MG63 (cell line): ENCODE measurements around the gene ACVR1C. TPM values are rescaled to one million over a fixed set of nuclear protein-coding genes. Genes with fewer than 3 reads are reported as not detected.
"Not testable (repeated sequence)": the region's sequence is repeated elsewhere in the genome, so short reads cannot be mapped to it uniquely, and the experiment has no call there.

Source experiments
- DNase-seq: peaks from one replicate; pipeline ENCODE4 v3.0.0-alpha.2; 2020
- H3K27me3 ChIP-seq: fragments of 250-450 bp; sonication (Bioruptor Pico); 2 replicates; pipeline ENCODE4 v1.5.1; 2020; ENCODE audit warnings: mild to moderate bottlenecking, moderate library complexity
- H3K36me3 ChIP-seq: fragments of 250-450 bp; sonication (Bioruptor Pico); 2 replicates; pipeline ENCODE4 v1.5.1; 2020; ENCODE audit warnings: mild to moderate bottlenecking, moderate library complexity
- H3K4me3 ChIP-seq: fragments of 250-450 bp; sonication (Bioruptor Pico); 2 replicates; pipeline ENCODE4 v1.5.1; 2020; ENCODE audit warnings: mild to moderate bottlenecking, moderate library complexity
- H3K9me3 ChIP-seq: fragments of 250-450 bp; sonication (Bioruptor Pico); 2 replicates; pipeline ENCODE4 v1.5.1; 2020; ENCODE audit warnings: mild to moderate bottlenecking, moderate library complexity
- total RNA-seq: library from RNA; depleted of rRNA; stranded (reverse); fragments of >200 nt; shearing (Covaris generic); gene quantifications from 2 replicates; pipeline ENCODE4 v1.2.3, GENCODE V29; 2014; ENCODE audit warnings: low replicate concordance

The ACVR1C gene
- total RNA-seq, 1 experiment from 2014 or later: not detected

DNA sequence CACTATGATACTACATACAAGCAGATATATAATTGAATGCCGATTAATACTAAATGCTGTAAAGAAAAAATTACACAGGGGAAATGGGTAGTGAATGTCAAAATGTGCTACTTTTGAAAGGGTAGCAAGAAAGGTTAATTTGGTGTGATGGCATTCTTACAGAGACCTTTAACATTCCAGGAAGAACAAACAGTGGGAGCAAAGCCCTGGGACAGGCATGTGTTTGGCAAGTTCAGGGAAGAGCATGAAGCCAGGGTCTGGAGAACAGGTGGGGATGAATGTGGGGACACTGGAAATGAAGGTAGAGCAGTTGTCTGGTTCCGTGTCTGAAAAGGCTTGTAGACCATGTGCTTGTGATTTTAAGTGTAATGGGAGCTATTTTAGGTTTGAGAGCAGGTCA is 102.6 kb downstream of the ACVR1C start:
- no peak for DNase-seq
- H3K27me3 ChIP-seq: no peaks in the 10 kb centered on the region
- H3K9me3 ChIP-seq: no peaks in the 10 kb centered on the region
- H3K4me3 ChIP-seq: no peak overlapping the region
- no peaks in the 10 kb centered on the region for H3K36me3 ChIP-seq

DNA sequence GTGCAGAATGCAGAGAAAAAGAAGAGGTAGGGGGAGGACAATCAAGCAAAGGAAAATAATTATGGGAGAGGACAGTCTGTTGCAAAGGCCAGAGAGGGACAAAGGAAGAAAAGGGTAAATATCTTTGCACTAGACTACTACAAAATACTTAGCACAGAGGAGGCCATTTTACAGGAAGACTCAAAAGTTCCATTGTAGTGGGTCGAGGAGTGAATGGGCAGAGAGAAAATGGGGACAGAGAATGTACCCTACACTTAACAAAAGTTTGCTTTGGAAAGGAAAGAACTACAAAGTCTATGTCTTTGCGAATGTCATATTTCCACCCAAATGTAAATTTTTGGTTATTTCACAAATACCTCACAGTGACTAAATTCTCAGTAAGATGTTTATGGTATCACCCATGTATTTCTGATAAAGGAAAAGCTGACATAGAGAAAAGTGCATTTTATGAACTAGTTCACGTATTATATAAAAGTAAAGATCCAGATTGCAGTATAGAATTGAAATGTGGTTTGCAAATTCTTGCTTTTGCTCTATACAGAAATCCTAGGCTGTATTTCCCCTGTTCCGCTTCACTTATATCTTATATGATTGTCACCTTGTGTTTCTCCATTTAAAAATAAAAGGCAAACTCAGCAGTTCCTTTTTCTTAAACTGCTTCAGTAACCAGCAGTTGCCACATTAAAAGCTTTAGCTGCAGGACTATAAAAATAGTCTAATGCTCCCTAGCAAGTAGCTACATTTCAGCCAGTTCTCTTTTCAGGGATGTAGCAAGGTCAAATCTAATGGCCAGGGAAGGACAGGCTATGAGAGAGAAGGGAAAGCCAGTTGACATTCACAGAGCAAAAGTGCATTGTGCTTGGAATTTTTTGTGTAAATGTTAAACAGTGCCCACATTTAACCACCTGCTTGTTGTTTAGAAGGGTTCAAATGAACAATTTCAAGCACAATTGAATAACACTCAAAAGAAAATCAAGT is 105.1 kb downstream of the ACVR1C start:
- no peak for DNase-seq
- Histone ChIP-seq H3K9me3 (no peaks in the 10 kb centered on the region), H3K27me3 (no peaks in the 10 kb centered on the region), H3K36me3 (no peaks in the 10 kb centered on the region), H3K4me3 (no peak overlapping the region)

DNA sequence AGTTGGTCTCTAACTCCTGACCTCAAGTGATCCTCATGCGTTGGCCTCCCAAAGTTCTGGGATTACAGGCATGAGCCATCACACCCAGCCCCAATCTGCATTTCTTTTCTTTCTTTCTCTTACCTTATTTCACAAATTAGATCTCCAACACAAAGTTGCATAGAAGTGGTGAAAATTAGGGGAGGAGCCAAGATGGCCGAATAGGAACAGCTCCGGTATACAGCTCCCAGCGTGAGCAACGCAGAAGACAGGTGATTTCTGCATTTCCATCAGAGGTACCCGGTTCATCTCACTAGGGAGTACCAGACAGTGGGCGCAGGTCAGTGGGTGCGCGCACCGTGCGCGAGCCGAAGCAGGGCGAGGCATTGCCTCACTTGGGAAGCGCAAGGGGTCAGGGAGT is 113.7 kb downstream of the ACVR1C start:
- not testable (repeated sequence) for H3K36me3 ChIP-seq, H3K9me3 ChIP-seq, H3K27me3 ChIP-seq, DNase-seq, H3K4me3 ChIP-seq

DNA sequence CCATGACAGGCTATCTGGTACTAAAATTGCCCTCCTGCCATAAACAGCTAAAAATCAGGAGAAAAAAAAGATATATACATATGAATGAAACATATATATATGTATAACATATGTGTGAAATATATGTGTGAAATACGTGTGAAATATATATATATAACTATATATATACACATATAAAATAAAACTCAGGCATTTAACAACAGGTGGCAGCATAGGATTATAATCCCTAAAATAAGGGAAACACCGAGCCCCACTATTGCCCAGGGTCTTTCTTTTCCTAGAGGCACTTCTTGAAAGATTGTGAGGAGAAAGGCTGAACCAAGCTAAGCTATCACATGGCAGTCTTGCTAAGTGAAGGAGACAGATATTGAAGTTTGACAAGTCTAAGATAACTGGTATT is 118.9 kb downstream of the ACVR1C start:
- no peaks in the 10 kb centered on the region for H3K27me3 ChIP-seq
- H3K36me3 ChIP-seq: no peaks in the 10 kb centered on the region
- H3K4me3 ChIP-seq: no peak overlapping the region
- no peak for DNase-seq
- H3K9me3 ChIP-seq: no peaks in the 10 kb centered on the region

DNA sequence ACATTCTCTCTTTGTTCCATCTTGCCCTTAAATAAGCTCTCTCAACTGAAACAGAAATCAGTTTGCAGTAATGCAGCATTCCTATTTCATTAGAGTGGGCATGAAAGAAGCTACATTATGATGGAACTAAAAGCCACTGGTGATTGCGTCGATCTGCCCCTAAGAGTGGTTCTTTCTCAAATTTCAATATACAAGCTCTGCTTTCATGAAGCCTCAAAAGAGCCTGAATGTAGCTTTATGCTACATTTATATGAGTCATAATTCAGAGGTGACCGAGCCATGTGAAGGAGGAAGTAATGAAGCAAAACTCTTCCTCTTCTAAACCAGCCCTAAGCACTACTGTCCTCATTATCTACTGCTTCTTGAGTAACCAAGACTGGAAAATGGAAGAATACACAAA is 120.0 kb downstream of the ACVR1C start:
- H3K4me3 ChIP-seq: no peak overlapping the region
- no peaks in the 10 kb centered on the region for H3K36me3 ChIP-seq
- no peak for DNase-seq
- no peaks in the 10 kb centered on the region for H3K27me3 ChIP-seq
- no peaks in the 10 kb centered on the region for H3K9me3 ChIP-seq

DNA sequence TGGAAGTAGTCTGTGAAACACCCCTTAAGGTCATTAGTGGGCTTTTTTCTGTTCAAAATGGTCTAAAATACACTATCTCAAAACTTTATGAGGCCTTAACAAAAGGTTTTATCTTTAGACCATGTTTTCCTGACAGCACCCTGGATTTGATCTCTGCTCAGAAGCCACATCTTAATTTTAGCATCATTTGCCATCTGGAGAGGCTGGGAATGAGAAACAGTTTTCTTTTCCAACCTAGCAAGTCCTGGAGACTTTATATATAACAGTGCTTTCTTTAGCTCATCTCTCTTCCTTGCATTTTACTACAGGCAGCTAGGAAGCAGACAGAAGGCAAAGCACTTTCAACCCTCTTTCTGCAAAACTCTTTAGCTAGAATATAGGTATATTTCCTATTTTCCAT is 122.1 kb downstream of the ACVR1C start:
- no peaks in the 10 kb centered on the region for H3K9me3 ChIP-seq

DNA sequence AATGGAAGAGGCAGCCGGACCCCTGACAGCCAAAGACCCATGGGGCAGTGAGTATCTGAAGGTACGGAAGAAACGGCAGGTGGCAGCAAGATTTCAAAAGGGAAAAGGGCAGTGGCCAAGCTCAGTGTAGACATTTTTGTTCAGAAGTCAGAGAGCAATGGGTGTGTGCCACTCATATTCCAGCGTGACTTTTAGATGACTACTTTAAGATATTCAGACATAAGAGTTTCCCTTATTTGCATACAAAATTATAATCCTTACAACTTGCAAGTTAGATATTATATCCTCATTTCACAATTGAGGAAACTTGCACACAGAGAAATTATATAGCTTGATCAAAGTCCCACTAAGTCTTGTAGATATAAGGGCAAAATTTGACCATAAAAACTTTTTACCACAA is 124.0 kb downstream of the ACVR1C start:
- Histone ChIP-seq H3K9me3 (no peaks in the 10 kb centered on the region), H3K27me3 (no peaks in the 10 kb centered on the region)
- DNase-seq: no peak

More for the DNA sequence above, 122.1 kb downstream of the ACVR1C start:
- Histone ChIP-seq H3K4me3 (no peak overlapping the region), H3K36me3 (no peaks in the 10 kb centered on the region), H3K27me3 (no peaks in the 10 kb centered on the region)
- no peak for DNase-seq

DNA sequence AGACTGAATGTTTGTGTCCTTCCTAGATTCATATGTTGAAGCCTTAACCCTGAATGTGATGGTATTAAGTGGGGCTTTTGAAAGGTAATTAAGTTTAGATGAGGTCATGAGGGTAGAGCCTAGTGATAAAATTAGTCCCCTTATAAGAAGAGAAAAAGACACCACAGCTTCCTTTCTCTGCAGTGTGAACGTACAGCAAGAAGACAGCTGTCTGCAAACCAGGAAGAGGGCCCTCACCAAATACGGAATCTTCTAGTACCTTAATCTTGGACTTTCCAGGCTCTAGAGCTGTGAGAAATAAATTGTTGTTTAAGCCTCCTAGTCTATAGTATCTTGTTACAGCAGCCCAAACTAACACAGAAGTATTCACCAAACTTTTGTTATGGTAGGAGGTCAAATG is 127.6 kb downstream of the ACVR1C start:
- no peak for DNase-seq
- Histone ChIP-seq H3K27me3 (no peaks in the 10 kb centered on the region), H3K36me3 (no peaks in the 10 kb centered on the region), H3K9me3 (no peaks in the 10 kb centered on the region), H3K4me3 (no peak overlapping the region)

More for the DNA sequence above, 124.0 kb downstream of the ACVR1C start:
- H3K4me3 ChIP-seq: no peak overlapping the region
- H3K36me3 ChIP-seq: no peaks in the 10 kb centered on the region

DNA sequence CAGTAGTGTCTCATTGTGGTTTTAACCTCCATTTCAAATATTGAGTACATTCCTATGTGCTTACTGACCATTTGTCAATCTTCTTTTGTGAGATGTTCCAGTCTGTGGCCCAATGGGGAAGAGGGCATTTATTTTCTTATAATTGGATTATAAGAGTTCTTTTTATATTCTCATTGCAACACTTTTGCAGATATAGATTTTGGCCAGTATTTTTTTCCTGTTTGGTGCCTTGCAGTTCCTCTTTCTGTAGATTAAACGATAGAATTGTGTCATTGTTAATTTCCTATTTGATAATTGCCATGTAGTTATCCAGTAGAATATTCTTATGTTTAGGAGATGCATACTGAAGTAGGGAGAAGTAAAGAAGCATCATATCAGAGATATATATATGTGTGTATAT is 128.3 kb downstream of the ACVR1C start:
- no peaks in the 10 kb centered on the region for H3K9me3 ChIP-seq
- H3K4me3 ChIP-seq: no peak overlapping the region
- DNase-seq: no peak
- H3K36me3 ChIP-seq: no peaks in the 10 kb centered on the region
- H3K27me3 ChIP-seq: no peaks in the 10 kb centered on the region

DNA sequence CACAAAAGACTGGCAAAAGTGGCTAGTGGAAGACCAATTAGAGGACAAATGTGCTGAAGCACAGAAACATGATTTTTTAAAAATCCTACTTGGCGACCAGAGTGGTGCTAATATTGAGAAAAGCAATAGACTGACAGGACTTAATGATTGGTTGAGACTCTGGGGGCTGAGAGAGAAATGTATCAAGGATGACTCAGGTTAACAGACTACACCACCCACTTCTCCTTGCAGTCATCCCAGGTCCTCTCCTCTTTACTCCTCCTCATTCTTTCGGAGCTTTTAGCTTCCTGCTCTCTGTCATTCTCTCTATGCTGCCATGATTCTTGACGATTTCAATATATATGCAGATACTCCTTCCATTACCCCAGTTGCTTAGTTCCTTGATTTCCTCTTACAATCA is 130.2 kb downstream of the ACVR1C start:
- no peak overlapping the region for H3K4me3 ChIP-seq
- no peaks in the 10 kb centered on the region for H3K36me3 ChIP-seq
- no peaks in the 10 kb centered on the region for H3K27me3 ChIP-seq
- no peaks in the 10 kb centered on the region for H3K9me3 ChIP-seq
- DNase-seq: no peak

DNA sequence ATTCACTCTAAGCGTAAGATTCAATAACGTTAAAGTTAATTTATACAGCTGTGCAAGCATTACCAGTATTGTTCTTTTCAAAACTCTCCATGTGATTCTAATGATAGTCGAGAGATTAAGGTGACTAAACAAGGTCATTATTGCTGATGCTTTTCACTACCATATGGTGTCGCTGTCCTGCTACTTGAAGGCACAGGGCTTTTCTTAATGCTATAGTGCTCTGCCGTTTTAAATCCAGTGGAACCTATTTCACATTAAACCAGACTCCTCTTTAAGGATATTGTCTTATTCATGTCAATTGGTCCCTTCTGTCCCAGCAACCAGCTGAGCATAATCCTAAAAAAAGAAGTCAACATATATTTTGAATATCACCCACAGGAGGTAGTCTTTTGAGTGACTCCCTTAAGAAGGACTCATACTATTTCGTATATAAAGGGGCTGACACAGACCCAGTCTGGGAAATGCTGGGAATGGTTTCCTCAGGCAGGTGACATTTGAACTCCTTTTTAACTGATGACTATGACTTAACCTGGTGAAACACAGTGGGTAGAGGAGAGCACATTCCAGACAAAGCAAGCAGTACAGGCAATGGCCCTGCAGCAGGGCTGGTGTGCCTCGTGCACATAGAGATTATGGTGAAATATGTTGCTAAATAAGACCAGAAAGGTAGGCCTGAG is 130.9 kb downstream of the ACVR1C start:
- Histone ChIP-seq H3K27me3 (no peaks in the 10 kb centered on the region), H3K4me3 (no peak overlapping the region), H3K9me3 (no peaks in the 10 kb centered on the region), H3K36me3 (no peaks in the 10 kb centered on the region)
- no peak for DNase-seq

DNA sequence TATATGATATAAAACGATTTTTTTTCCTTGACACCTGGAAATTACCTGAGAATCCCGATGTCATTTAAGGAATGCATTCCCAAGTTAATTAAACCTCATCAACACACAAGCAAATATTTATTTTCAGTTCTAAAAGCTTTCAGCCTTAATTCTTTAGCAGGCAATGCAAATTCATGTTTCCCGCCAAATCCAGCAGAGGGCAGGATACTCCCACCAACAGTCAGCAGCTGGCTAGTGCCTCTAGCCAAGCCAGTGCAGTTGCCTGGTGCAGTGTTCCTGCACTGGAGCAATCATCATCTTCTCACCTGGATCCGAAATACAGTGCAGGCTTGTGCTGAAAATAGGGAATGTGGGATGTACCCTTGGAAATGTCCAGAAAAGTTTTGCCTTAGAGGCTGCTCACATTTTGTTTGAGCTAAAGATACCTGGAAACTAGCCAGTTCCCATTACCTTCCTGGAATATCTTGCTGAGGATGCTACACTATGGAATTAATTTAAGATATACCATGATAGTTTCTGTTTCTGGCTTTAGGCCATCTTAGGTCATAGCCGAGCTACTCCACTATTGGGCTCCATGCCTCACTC is 136.4 kb downstream of the ACVR1C start:
- Histone ChIP-seq H3K36me3 (no peaks in the 10 kb centered on the region), H3K27me3 (no peaks in the 10 kb centered on the region), H3K9me3 (no peaks in the 10 kb centered on the region), H3K4me3 (no peak overlapping the region)
- DNase-seq: peak; percentile 60

DNA sequence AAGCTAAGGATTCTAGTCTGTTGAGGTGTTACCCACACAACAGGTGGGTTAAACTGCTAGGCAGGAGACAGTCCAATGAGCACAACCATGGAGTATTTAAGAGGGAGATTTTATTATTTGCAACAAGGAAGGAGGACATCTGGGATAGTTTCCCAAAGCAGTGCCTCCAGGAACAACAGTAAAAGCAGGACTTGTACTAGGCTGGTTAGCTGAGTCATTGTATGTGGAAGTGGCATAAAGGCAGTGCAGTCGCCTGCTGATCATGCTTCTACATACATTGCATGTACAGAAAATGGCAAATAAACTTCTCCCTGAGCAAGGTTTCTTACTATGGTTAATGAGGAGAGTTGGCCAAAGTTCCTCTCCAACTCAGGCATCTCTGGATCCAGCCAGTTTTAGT is 138.7 kb downstream of the ACVR1C start:
- Histone ChIP-seq H3K9me3 (no peaks in the 10 kb centered on the region), H3K36me3 (no peaks in the 10 kb centered on the region), H3K4me3 (no peak overlapping the region), H3K27me3 (no peaks in the 10 kb centered on the region)
- DNase-seq: no peak

DNA sequence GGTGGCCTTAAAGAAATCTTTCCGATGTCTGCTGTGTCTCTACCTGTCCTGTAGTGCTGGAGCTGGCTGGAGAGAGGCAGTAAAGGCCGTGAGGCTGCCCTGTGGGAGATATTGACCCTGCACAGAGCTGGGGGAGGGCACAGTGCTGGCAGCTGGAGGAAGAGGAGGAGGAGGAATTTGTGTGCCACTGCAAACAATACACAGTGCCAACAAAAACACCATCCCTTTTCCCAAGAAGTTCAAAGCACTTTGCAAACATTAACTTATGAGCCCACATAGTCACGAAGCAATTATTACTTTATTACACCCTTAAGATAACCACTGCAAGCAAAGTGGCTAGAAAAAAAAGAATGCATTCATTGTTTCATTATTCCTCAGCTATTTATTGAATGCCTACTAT is 139.8 kb downstream of the ACVR1C start:
- no peaks in the 10 kb centered on the region for H3K36me3 ChIP-seq
- no peak overlapping the region for H3K4me3 ChIP-seq
- peak; percentile 37 for DNase-seq
- H3K9me3 ChIP-seq: no peaks in the 10 kb centered on the region
- H3K27me3 ChIP-seq: no peaks in the 10 kb centered on the region

DNA sequence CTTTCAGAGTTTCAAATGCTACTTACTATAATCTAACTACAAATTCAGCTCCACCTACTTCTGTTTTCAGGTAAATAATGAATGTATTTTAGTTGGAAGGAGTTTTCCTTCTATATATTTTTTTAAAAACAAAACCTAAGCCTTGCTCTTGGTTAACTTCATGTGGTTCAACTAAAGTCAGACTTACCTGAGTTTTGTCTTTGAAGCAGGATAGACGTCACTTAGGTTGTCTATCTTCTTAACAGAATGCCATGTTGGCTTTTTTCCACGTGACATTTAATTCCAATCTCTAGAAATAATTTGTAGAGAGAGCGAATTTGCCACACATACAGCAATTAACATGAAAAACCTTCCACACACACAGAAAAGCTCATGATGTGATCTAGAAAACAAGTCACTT is 140.9 kb downstream of the ACVR1C start:
- H3K36me3 ChIP-seq: no peaks in the 10 kb centered on the region
- no peak for DNase-seq
- H3K4me3 ChIP-seq: no peak overlapping the region
- H3K9me3 ChIP-seq: no peaks in the 10 kb centered on the region
- no peaks in the 10 kb centered on the region for H3K27me3 ChIP-seq

DNA sequence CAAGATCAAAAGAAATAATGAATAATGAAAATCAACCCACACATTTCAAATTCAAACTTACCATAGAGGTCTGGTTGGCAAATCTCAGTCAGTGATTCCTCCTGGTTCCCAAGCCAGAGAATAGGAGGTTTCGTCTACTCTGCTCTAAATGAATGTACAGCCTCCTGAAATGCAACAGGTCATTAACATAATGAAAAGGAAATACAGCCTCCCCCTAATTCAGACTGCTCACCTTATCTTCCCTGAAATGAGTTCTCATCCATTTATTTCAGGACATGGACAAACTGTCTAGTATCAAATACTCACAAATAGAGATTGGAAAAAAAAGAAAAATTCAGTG is 141.4 kb downstream of the ACVR1C start:
- Histone ChIP-seq H3K4me3 (no peak overlapping the region), H3K27me3 (no peaks in the 10 kb centered on the region), H3K9me3 (no peaks in the 10 kb centered on the region), H3K36me3 (no peaks in the 10 kb centered on the region)
- DNase-seq: no peak

DNA sequence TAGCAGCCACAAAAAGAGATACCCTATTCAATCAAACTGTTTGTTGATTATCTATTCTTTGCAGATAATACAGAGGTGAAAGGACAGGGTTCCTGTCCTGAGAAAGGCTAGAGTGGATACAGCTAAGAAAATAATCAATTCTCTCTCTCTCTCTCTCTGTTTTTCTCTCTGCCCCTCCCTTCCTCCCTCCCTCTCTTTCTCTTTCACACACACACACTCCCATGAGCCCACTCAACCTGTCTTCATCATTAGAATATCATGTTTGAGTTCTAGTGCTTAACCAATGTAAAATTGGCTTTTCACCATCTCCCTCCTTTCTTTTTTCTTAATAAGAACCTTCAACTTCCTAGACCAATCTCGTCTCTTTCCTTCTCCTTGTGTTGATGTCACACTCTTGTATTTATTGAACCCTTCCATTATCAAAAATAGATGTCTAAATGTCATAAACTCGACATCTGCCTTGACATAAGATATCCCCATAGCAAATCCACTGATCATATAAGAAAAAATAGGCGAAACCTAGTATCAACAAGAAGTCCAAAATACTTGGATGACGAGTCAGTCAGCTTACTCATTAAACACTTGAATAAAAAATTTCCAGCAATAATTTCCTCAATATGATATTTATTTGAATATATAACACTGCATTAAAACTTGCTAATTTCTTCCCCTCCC is 141.9 kb downstream of the ACVR1C start:
- H3K36me3 ChIP-seq: no peaks in the 10 kb centered on the region
- H3K27me3 ChIP-seq: no peaks in the 10 kb centered on the region
- no peak for DNase-seq
- no peaks in the 10 kb centered on the region for H3K9me3 ChIP-seq
- no peak overlapping the region for H3K4me3 ChIP-seq
